Neural progenitor cell (in vitro differentiated cells): ENCODE results near the gene WDFY2.

Experiments
- CTCF ChIP-seq: fragments of 200-600 bp; sonication (generic); IDR thresholded peaks from 2 replicates; pipeline ENCODE4 v1.5.1; 2017; ENCODE audit warnings: antibody characterized with exemption, mild to moderate bottlenecking
- EZH2 ChIP-seq: fragments of 200-600 bp; sonication (generic); IDR thresholded peaks from 2 replicates; pipeline ENCODE4 v1.6.1; 2017; ENCODE audit warnings: antibody characterized with exemption, mild to moderate bottlenecking, moderate library complexity

GRCh38 chr13:51676739-51677138 is 92.5 kb downstream of the WDFY2 start:
- TF ChIP-seq CTCF: no peak
- TF ChIP-seq EZH2: no peak
